ENCODE data around the gene MTMR4.
"Not testable (repeated sequence)": the region's sequence is repeated elsewhere in the genome, so short reads cannot be mapped to it uniquely, and the experiment has no call there.

The MTMR4 gene

GRCh38 chr17:58491510-58492045 is 22.9 kb downstream of the MTMR4 start:
- DNase-seq: no peak

DNA sequence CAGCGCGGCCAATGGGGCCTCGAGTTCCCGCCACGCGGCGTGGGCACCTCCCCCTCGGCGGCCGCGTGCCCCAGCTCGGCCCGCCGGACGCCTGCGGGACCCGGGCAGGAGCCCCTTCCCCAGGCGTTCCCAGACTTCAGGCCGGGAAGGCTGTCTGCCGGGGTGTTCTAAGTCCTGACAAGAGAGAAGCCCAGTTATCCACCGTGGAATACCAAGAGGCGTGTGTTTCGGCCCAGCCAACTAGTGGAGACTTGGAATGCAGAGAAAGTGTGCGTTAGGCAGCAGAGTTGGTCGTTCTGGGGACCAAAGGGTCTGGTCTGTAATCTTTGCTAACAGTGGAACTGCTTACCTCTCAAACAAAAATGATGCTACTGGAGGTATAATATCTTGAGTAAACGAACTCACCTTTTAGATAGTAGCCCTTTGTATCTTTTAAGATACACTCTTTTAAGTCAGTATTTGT is 26.0 kb downstream of the MTMR4 start:
- no peak for DNase-seq

- DNase-seq: peak; percentile 14
Measured at GRCh38 chr17:58487589-58488427, 26.6 kb downstream of the MTMR4 start, which contains the start of gene HSF5. Gene HSF5 (minus strand): TSS chr17:58488408. CDS start chr17:58488274, 134 bp downstream.

GRCh38 chr17:58484600-58484999 is 29.8 kb downstream of the MTMR4 start:
- no peak for DNase-seq

GRCh38 chr17:58481798-58482197 is 32.6 kb downstream of the MTMR4 start:
- DNase-seq: not testable (repeated sequence)

- no peak for DNase-seq
Measured at GRCh38 chr17:58480090-58480489, 34.3 kb downstream of the MTMR4 start.

- no peak for DNase-seq
Measured at GRCh38 chr17:58476812-58477211, 37.6 kb downstream of the MTMR4 start.

DNA sequence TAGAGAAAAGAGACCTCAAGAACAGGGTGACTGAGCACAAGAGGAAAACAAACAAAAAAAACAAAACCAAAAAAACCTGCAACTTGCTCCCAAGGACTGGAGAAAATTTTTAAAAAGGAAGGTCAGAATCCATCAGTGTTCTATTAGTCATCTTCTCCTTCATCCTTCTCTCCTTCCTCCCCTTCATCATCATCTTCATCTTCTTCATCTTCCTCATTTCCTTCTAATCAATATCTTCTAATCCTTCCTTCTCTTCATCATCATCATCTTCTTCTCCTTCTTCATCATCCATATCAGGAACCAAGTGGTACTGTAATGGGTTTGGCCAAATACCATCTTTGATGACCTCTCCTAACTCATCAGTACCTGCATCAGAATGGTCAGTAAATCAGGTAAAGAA is 38.5 kb downstream of the MTMR4 start:
- no peak for DNase-seq

GRCh38 chr17:58470356-58470755 is 44.1 kb downstream of the MTMR4 start:
- no peak for DNase-seq

GRCh38 chr17:58468944-58469343 is 45.5 kb downstream of the MTMR4 start:
- DNase-seq: no peak

DNA sequence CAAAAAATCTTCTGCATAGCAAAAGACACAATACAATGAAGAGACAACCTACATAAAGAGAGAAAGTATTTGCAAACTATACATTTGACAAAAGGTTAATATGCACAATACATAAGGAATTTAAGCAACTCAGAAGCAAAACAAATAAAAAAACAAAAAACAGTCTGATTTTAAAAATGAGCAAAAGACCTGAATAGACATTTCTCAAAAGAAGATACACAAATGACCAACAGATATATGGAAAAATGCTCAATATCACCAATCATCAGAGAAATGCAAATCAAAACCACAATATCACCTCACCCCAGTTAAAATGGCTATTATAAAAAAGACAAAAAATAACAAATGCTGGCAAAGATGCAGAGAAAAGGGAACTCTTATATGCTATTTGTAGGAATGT is 58.9 kb downstream of the MTMR4 start:
- DNase-seq: no peak

DNA sequence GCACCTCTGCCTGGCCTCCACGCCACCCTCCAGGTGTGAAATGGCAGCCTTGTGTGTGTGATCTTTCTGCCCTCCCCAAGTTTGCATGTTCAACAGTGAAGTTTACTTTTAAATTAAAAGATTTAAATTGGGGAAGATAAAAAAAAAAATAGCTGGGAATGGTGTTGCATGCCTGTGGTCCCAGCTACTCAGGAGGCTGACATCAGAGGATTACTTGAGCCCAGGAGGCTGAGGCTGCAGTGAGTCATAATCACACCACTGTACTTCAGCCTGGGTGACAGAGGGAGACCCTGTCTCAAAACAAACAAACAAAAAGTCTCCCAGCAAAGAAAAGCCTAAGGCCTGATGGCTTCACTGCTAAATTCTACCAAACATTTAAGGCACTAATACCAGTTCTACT is 61.7 kb downstream of the MTMR4 start:
- DNase-seq: peak; percentile 12

GRCh38 chr17:58447039-58447975 is 67.1 kb downstream of the MTMR4 start:
- peak; percentile 82 for DNase-seq

- no peak for DNase-seq
Measured at GRCh38 chr17:58446086-58446485, 68.4 kb downstream of the MTMR4 start.
